OCI-LY7 (cell line): ENCODE data around the gene ERC1. TPM values are rescaled to one million over a fixed set of nuclear protein-coding genes. Genes with fewer than 3 reads are reported as not detected.

ENCODE experiments used
- BruUV-seq: library from RNA; stranded (reverse); fragments of 400-500 nt; replicated peaks from 2 replicates; lab custom pipeline; 2021; lab: Mats Ljungman, UMichigan
- CTCF ChIA-PET: fragments of 300-600 bp; sonication (Branson Sonifier 250); formaldehyde crosslinking; loops from one replicate; lab custom pipeline; 2022; ENCODE audit warnings: antibody characterized with exemption; ENCODE audit not compliant: unreplicated experiment; lab: Charles Lee
- POLR2A ChIA-PET: fragments of 300-600 bp; sonication (Branson Sonifier 250); formaldehyde crosslinking; loops from one replicate; lab custom pipeline; 2022; ENCODE audit warnings: antibody characterized with exemption; lab: Charles Lee
- DNase-seq: peaks from one replicate; pipeline ENCODE4 v3.0.0-alpha.2; 2015; ENCODE audit warnings: low spot score
- H2AFZ ChIP-seq: fragments of 200-600 bp; sonication (generic), shearing (Covaris generic); 2 replicates; pipeline ENCODE4 v1.6.1; 2014; ENCODE audit warnings: mild to moderate bottlenecking, antibody characterized with exemption, low read length, moderate library complexity
- H3K27ac ChIP-seq: fragments of 200-600 bp; sonication (generic); 2 replicates; pipeline ENCODE4 v1.5.1; 2014; ENCODE audit warnings: mixed run types, low read depth, mild to moderate bottlenecking, moderate library complexity, low read length, inconsistent platforms; ENCODE audit not compliant: poor library complexity, severe bottlenecking
- H3K36me3 ChIP-seq: fragments of 200-600 bp; sonication (generic); 2 replicates; pipeline ENCODE4 v1.6.1; 2014; ENCODE audit warnings: mild to moderate bottlenecking, antibody characterized with exemption, low read length, moderate library complexity, mixed read lengths; ENCODE audit not compliant: insufficient read depth
- H3K4me1 ChIP-seq: fragments of 200-600 bp; sonication (generic); 2 replicates; pipeline ENCODE4 v1.5.1; 2014; ENCODE audit warnings: mild to moderate bottlenecking, low read length; ENCODE audit not compliant: insufficient read depth, poor library complexity, severe bottlenecking
- H3K4me2 ChIP-seq: fragments of 200-600 bp; sonication (generic); 2 replicates; pipeline ENCODE4 v1.6.1; 2014; ENCODE audit warnings: mild to moderate bottlenecking, low read length
- H3K4me3 ChIP-seq: fragments of 200-600 bp; sonication (generic); 2 replicates; pipeline ENCODE4 v1.5.1; 2014; ENCODE audit warnings: mild to moderate bottlenecking, low read depth, low read length; ENCODE audit not compliant: poor library complexity, severe bottlenecking
- H3K79me2 ChIP-seq: fragments of 200-600 bp; sonication (generic); 2 replicates; pipeline ENCODE4 v1.6.1; 2016; ENCODE audit warnings: low read depth, mild to moderate bottlenecking, low read length, moderate library complexity, mixed read lengths; ENCODE audit not compliant: insufficient read depth
- H3K9me2 ChIP-seq: fragments of 200-600 bp; sonication (generic); 2 replicates; pipeline ENCODE4 v1.6.1; 2016; ENCODE audit warnings: mild to moderate bottlenecking, low read length, mixed read lengths; ENCODE audit not compliant: insufficient read depth
- H3K9me3 ChIP-seq: fragments of 200-600 bp; sonication (generic); 2 replicates; pipeline ENCODE4 v1.6.1; 2014; ENCODE audit warnings: mild to moderate bottlenecking, mixed run types, low read length, mixed read lengths
- H4K20me1 ChIP-seq: fragments of 200-600 bp; sonication (generic); 2 replicates; pipeline ENCODE4 v1.6.1; 2014; ENCODE audit warnings: mild to moderate bottlenecking, antibody characterized with exemption, low read length, moderate library complexity, mixed read lengths; ENCODE audit not compliant: insufficient read depth
- CTCF ChIP-seq: fragments of 200-600 bp; sonication (generic); conservative IDR thresholded peaks from 2 replicates; pipeline ENCODE4 v1.5.1; 2014; ENCODE audit warnings: mild to moderate bottlenecking, antibody characterized with exemption, low read length, moderate library complexity, mixed read lengths
- EZH2phosphoT487 ChIP-seq: fragments of 200-600 bp; sonication (generic); IDR thresholded peaks from 2 replicates; pipeline ENCODE4 v1.6.1; 2018; ENCODE audit warnings: low read depth, borderline replicate concordance, mild to moderate bottlenecking, mixed run types, antibody characterized with exemption, low read length, moderate library complexity, mixed read lengths
- intact Hi-C: fragments of 100-400 bp; cut with micrococcal nuclease; formaldehyde crosslinking; loops from one replicate; pipeline ENCODE4 v1.10.0; 2022; ENCODE audit not compliant: unreplicated experiment
- total RNA-seq, 2 experiments: library from RNA; depleted of rRNA in 1 of 2; stranded (reverse); fragments of >200 nt in 1 of 2; shearing (Covaris generic) in 1 of 2; gene quantifications; 2 replicates each; pipeline ENCODE4 v1.2.3, GENCODE V29; 2014 to 2022

ERC1 gene
- total RNA-seq, 2 experiments from 2014 or later = 26.9 to 86.9 TPM

GRCh38 chr12:1277905-1278304, 286.9 kb downstream of the ERC1 start:
- no peak for TF ChIP-seq EZH2phosphoT487
- TF ChIP-seq CTCF = no peak
- ChIA-PET CTCF (no interaction called here), POLR2A (interaction anchor here (0.5 to 0.6 kb wide), 2 partner anchors 226 to 677 kb away, joined by 3 to 4 read pairs; no protein-coding TSS in a partner anchor)
- no peaks in the 10 kb centered on the region for H4K20me1 ChIP-seq
- BruUV-seq = no TSS peak
- H2AFZ ChIP-seq = no peak overlapping the region
- H3K27ac ChIP-seq = no peak overlapping the region
- peaks cover 19% of the 10 kb centered on the region; the same call in 1 of the 2 replicates for H3K36me3 ChIP-seq
- peak; percentile 11 for DNase-seq
- H3K4me3 ChIP-seq = no peak overlapping the region
- intact Hi-C loops = no loop called here
- no peaks in the 10 kb centered on the region for H3K79me2 ChIP-seq
- no peaks in the 10 kb centered on the region for H3K4me1 ChIP-seq
- H3K9me3 ChIP-seq = peaks cover 4% of the 10 kb centered on the region; the same call in 1 of the 2 replicates
- H3K9me2 ChIP-seq = no peaks in the 10 kb centered on the region
- H3K4me2 ChIP-seq = no peak overlapping the region

- Histone ChIP-seq H3K4me1 (no peaks in the 10 kb centered on the region), H3K4me3 (no peak overlapping the region), H4K20me1 (no peaks in the 10 kb centered on the region), H3K4me2 (no peak overlapping the region), H3K36me3 (peaks cover 19% of the 10 kb centered on the region; the same call in 1 of the 2 replicates), H3K9me3 (peaks cover 4% of the 10 kb centered on the region; the same call in 1 of the 2 replicates), H3K9me2 (no peaks in the 10 kb centered on the region), H3K27ac (no peak overlapping the region), H3K79me2 (no peaks in the 10 kb centered on the region), H2AFZ (no peak overlapping the region)
- POLR2A ChIA-PET = no interaction called here
- no TSS peak for BruUV-seq
- TF ChIP-seq EZH2phosphoT487 (no peak), CTCF (peak; percentile 65)
- CTCF ChIA-PET = interaction anchor here (0.5 kb wide), 1 partner anchor 11 kb away, joined by 3 read pairs; no protein-coding TSS in a partner anchor
- DNase-seq = no peak
- intact Hi-C loops = no loop called here
Observed at GRCh38 chr12:1279050-1279449, 288.0 kb downstream of the ERC1 start.

GRCh38 chr12:1280059-1280458, 289.0 kb downstream of the ERC1 start:
- peaks cover 4% of the 10 kb centered on the region; the same call in 1 of the 2 replicates for H3K9me3 ChIP-seq
- no peaks in the 10 kb centered on the region for H3K4me1 ChIP-seq
- H2AFZ ChIP-seq = no peak overlapping the region
- no peak overlapping the region for H3K27ac ChIP-seq
- CTCF ChIA-PET = no interaction called here
- H4K20me1 ChIP-seq = no peaks in the 10 kb centered on the region
- BruUV-seq = no TSS peak
- no peak overlapping the region for H3K4me3 ChIP-seq
- H3K79me2 ChIP-seq = no peaks in the 10 kb centered on the region
- H3K36me3 ChIP-seq = peaks cover 14% of the 10 kb centered on the region; the same call in 1 of the 2 replicates
- H3K4me2 ChIP-seq = no peak overlapping the region
- POLR2A ChIA-PET = no interaction called here
- TF ChIP-seq CTCF (no peak), EZH2phosphoT487 (no peak)
- intact Hi-C loops = loop anchor here (5.0 kb wide), 1 partner anchor 302 kb away; no protein-coding TSS in a partner anchor
- H3K9me2 ChIP-seq = no peaks in the 10 kb centered on the region
- DNase-seq = no peak
